ENCODE measurements around the gene RAG2.
A peak's percentile ranks its signal among the peaks of the same experiment; 100 is the strongest.

The RAG2 gene

DNA sequence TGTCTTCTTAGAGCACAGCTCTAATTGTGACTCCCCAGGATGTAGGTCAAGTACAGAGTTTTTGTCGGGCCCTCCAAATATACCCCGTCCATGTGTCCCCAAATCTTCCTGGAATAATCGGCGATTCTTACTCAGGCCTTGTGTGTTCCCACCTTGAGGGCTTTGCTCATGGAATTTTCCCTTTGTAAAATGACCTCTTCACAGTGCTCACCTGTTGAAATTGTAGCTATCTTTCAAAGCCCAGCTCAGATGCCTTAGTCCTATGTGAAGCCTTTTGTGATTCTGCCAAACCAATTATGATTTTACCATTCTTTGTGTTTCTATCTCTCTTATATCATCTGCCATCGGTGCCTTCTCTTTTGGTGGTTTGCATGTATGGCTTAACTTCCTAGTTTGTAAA, 30.1 kb upstream of the RAG2 start:
- no peak overlapping the region for H3K4me3 ChIP-seq (ENCODE audit: low read depth, low read length)
- DNase-seq (ENCODE audit: low read depth) = no peak
- no peak for TF ChIP-seq MAX (IDR thresholded peaks at IDR 0.05; ENCODE audit: low read depth, low read length)

GRCh38 chr11:36627471-36627870, 29.4 kb upstream of the RAG2 start:
- TF ChIP-seq MAX (IDR thresholded peaks at IDR 0.05; ENCODE audit: low read depth, low read length) (no peak), CTCF (IDR thresholded peaks at IDR 0.05; ENCODE audit: low read depth, low read length) (no peak), MYC (IDR thresholded peaks at IDR 0.05; ENCODE audit: low read depth, low read length) (no peak), POLR2A (IDR thresholded peaks at IDR 0.05; ENCODE audit: extremely low read depth, insufficient read length) (no peak)
- no peak overlapping the region for H3K4me3 ChIP-seq (ENCODE audit: low read depth, low read length)
- no peak for DNase-seq (ENCODE audit: low read depth)

DNA sequence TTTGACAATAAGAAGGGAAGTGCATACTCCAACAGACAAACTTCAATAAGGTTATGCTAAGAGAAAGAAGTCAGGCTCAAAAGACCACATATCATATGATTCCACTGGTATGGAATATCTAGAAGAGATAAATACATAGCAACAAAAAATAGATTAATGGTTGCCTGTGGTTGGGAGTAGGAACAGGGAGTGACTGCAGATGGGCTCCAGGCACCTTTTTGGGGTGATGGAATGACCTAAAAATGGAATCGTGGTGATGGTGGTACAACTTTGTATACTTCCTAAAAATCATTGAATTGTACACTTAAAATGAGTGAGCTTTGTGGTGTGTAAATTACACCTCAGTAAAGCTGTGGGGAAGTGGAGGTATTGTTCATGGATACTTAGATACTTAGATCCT, 29.0 kb upstream of the RAG2 start:
- no peak overlapping the region for H3K4me3 ChIP-seq (ENCODE audit: low read depth, low read length)
- DNase-seq (ENCODE audit: low read depth) = no peak
- TF ChIP-seq CTCF (IDR thresholded peaks at IDR 0.05; ENCODE audit: low read depth, low read length) = no peak
- TF ChIP-seq MYC (IDR thresholded peaks at IDR 0.05; ENCODE audit: low read depth, low read length) = no peak
- no peak for TF ChIP-seq POLR2A (IDR thresholded peaks at IDR 0.05; ENCODE audit: extremely low read depth, insufficient read length)
- TF ChIP-seq MAX (IDR thresholded peaks at IDR 0.05; ENCODE audit: low read depth, low read length) = no peak

DNA sequence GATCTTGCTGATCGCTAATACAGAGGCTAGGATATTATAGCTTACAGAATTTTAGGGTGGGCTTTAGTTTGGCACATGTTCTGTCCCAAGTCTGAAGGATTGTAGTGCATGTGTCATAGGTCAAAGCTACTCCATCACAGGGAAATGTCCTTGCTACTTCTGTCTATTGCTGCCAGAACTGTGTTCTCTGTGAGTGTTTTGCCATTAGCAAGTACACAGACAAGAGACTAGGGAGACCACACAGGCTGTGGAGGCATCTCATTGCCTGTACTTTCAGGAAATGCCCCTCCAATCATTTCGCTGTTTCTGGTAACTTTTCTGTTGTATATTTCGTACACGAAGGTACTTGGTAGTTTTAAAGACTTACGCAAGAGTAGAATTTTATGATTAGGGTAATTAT, 25.5 kb upstream of the RAG2 start:
- no peak overlapping the region for H3K4me3 ChIP-seq (ENCODE audit: low read depth, low read length)
- DNase-seq (ENCODE audit: low read depth) = no peak
- TF ChIP-seq POLR2A (IDR thresholded peaks at IDR 0.05; ENCODE audit: extremely low read depth, insufficient read length) (no peak), MYC (IDR thresholded peaks at IDR 0.05; ENCODE audit: low read depth, low read length) (no peak), CTCF (IDR thresholded peaks at IDR 0.05; ENCODE audit: low read depth, low read length) (no peak), MAX (IDR thresholded peaks at IDR 0.05; ENCODE audit: low read depth, low read length) (no peak)

GRCh38 chr11:36622431-36623136, 24.5 kb upstream of the RAG2 start:
- TF ChIP-seq MYC (IDR thresholded peaks at IDR 0.05; ENCODE audit: low read depth, low read length) (no peak), CTCF (IDR thresholded peaks at IDR 0.05; ENCODE audit: low read depth, low read length) (peak; percentile 8)
- H3K4me3 ChIP-seq (ENCODE audit: low read depth, low read length) = no peak overlapping the region
- DNase-seq (ENCODE audit: low read depth) = peak; percentile 31

- no peak for DNase-seq (ENCODE audit: low read depth)
- TF ChIP-seq POLR2A (IDR thresholded peaks at IDR 0.05; ENCODE audit: extremely low read depth, insufficient read length) (no peak), CTCF (IDR thresholded peaks at IDR 0.05; ENCODE audit: low read depth, low read length) (no peak), MAX (IDR thresholded peaks at IDR 0.05; ENCODE audit: low read depth, low read length) (no peak), MYC (IDR thresholded peaks at IDR 0.05; ENCODE audit: low read depth, low read length) (no peak)
- H3K4me3 ChIP-seq (ENCODE audit: low read depth, low read length) = no peak overlapping the region
These were observed 22.2 kb upstream of the RAG2 start for GRCh38 chr11:36620246-36620645.
